ENCODE measurements around the gene SEC63.

GRCh38 chr6:107981695-107982094, 23.7 kb upstream of the SEC63 start:
- TF ChIP-seq, protein P1, sequence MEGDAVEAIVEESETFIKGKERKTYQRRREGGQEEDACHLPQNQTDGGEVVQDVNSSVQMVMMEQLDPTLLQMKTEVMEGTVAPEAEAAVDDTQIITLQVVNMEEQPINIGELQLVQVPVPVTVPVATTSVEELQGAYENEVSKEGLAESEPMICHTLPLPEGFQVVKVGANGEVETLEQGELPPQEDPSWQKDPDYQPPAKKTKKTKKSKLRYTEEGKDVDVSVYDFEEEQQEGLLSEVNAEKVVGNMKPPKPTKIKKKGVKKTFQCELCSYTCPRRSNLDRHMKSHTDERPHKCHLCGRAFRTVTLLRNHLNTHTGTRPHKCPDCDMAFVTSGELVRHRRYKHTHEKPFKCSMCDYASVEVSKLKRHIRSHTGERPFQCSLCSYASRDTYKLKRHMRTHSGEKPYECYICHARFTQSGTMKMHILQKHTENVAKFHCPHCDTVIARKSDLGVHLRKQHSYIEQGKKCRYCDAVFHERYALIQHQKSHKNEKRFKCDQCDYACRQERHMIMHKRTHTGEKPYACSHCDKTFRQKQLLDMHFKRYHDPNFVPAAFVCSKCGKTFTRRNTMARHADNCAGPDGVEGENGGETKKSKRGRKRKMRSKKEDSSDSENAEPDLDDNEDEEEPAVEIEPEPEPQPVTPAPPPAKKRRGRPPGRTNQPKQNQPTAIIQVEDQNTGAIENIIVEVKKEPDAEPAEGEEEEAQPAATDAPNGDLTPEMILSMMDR (IDR thresholded peaks at IDR 0.05), result no peak
- TF ChIP-seq, protein P2, sequence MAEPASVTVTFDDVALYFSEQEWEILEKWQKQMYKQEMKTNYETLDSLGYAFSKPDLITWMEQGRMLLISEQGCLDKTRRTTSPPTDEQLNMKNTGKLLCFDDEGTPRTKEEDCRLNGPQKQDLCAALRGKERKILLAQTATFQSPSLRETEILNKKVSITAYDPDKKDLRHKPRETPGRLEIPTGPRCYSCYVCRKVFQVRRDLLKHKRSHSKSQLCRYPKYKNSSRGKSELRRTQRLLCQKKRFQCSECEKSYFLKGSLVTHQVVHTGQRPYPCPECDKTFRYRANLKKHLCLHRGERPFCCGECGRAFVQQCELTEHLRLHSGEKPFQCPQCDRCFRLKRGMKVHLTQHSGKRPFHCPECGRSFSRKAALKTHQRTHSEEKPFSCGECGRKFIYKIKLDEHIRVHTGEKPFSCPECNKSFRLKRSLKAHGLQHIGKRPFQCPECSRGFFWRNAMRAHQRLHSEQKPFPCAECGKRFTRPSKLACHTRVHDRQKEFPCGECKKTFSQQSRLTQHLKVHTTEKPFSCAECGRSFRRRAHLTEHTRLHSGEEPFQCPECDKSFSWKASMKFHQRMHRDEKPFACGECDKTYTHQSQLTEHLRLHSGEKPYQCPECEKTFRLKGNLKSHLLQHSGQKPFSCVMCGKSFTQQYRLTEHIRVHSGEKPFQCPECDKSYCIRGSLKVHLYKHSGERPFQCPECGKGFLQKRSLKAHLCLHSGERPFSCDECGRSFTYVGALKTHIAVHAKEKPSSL (CRISPR knock-in tag; conservative IDR thresholded peaks at IDR 0.05), result no peak
- TF ChIP-seq NFATC4 (CRISPR knock-in tag; IDR thresholded peaks at IDR 0.05) (no peak), FOXP4 (CRISPR knock-in tag; IDR thresholded peaks at IDR 0.05) (no peak), USF1 (CRISPR knock-in tag; IDR thresholded peaks at IDR 0.05) (no peak), NFYB (CRISPR knock-in tag; conservative IDR thresholded peaks at IDR 0.05; ENCODE audit: low read depth) (no peak), TEAD1 (CRISPR knock-in tag; IDR thresholded peaks at IDR 0.05) (no peak), ZNF317 (CRISPR knock-in tag; IDR thresholded peaks at IDR 0.05; ENCODE audit: borderline replicate concordance, low read depth) (no peak), ZNF281 (CRISPR knock-in tag; IDR thresholded peaks at IDR 0.05) (no peak)
- TF ChIP-seq, protein P3, sequence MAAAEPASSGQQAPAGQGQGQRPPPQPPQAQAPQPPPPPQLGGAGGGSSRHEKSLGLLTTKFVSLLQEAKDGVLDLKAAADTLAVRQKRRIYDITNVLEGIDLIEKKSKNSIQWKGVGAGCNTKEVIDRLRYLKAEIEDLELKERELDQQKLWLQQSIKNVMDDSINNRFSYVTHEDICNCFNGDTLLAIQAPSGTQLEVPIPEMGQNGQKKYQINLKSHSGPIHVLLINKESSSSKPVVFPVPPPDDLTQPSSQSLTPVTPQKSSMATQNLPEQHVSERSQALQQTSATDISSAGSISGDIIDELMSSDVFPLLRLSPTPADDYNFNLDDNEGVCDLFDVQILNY (CRISPR knock-in tag; IDR thresholded peaks at IDR 0.05), result no peak
- TF ChIP-seq, protein P4, sequence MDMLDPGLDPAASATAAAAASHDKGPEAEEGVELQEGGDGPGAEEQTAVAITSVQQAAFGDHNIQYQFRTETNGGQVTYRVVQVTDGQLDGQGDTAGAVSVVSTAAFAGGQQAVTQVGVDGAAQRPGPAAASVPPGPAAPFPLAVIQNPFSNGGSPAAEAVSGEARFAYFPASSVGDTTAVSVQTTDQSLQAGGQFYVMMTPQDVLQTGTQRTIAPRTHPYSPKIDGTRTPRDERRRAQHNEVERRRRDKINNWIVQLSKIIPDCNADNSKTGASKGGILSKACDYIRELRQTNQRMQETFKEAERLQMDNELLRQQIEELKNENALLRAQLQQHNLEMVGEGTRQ (CRISPR knock-in tag; IDR thresholded peaks at IDR 0.05), result no peak
